Effector memory CD4-positive, alpha-beta T cell (primary cell): ENCODE measurements around the gene KLK8.
"Not testable (repeated sequence)": the region's sequence is repeated elsewhere in the genome, so short reads cannot be mapped to it uniquely, and the experiment has no call there.

ENCODE experiments used
- DNase-seq, 3 donors: peaks; one replicate each; pipeline ENCODE4 v3.0.0-alpha.2; 2020
- H3K27ac ChIP-seq: 2 replicates; pipeline ENCODE4 v1.7.0; 2013; ENCODE audit warnings: mild to moderate bottlenecking, low read length, moderate library complexity; ENCODE audit not compliant: insufficient read depth, poor library complexity, severe bottlenecking
- H3K27me3 ChIP-seq: replicated peaks from 2 replicates; pipeline ENCODE4 v1.7.0; 2013; ENCODE audit warnings: mild to moderate bottlenecking, low read length; ENCODE audit not compliant: insufficient read depth, control insufficient read depth, poor library complexity, severe bottlenecking
- H3K36me3 ChIP-seq: 2 replicates; pipeline ENCODE4 v1.7.0; 2013; ENCODE audit warnings: mild to moderate bottlenecking, low read length, moderate library complexity; ENCODE audit not compliant: control insufficient read depth, insufficient read depth
- H3K4me1 ChIP-seq: 2 replicates; pipeline ENCODE4 v1.7.0; 2013; ENCODE audit warnings: low read length, mild to moderate bottlenecking; ENCODE audit not compliant: control insufficient read depth, insufficient read depth, poor library complexity, severe bottlenecking
- H3K4me3 ChIP-seq: 2 replicates; pipeline ENCODE4 v1.7.0; 2013; ENCODE audit warnings: low read length, low read depth, mild to moderate bottlenecking; ENCODE audit not compliant: insufficient read depth, poor library complexity, severe bottlenecking
- H3K9me3 ChIP-seq: 2 replicates; pipeline ENCODE4 v1.7.0; 2013; ENCODE audit warnings: mild to moderate bottlenecking, low read length, moderate library complexity; ENCODE audit not compliant: control insufficient read depth

KLK8 gene

GRCh38 chr19:50974702-50975556 is 26.5 kb downstream of the KLK8 start:
- H3K9me3 ChIP-seq: no peaks in the 10 kb centered on the region
- H3K36me3 ChIP-seq: no peaks in the 10 kb centered on the region
- no peaks in the 10 kb centered on the region for H3K27me3 ChIP-seq
- DNase-seq: no peak
- no peaks in the 10 kb centered on the region for H3K4me1 ChIP-seq
- no peak overlapping the region for H3K4me3 ChIP-seq
- no peak overlapping the region for H3K27ac ChIP-seq

GRCh38 chr19:50972795-50973376 is 28.5 kb downstream of the KLK8 start:
- DNase-seq: no peak
- H3K4me3 ChIP-seq: no peak overlapping the region
- no peak overlapping the region for H3K27ac ChIP-seq
- no peaks in the 10 kb centered on the region for H3K9me3 ChIP-seq
- no peaks in the 10 kb centered on the region for H3K36me3 ChIP-seq
- no peaks in the 10 kb centered on the region for H3K27me3 ChIP-seq
- H3K4me1 ChIP-seq: no peaks in the 10 kb centered on the region

DNA sequence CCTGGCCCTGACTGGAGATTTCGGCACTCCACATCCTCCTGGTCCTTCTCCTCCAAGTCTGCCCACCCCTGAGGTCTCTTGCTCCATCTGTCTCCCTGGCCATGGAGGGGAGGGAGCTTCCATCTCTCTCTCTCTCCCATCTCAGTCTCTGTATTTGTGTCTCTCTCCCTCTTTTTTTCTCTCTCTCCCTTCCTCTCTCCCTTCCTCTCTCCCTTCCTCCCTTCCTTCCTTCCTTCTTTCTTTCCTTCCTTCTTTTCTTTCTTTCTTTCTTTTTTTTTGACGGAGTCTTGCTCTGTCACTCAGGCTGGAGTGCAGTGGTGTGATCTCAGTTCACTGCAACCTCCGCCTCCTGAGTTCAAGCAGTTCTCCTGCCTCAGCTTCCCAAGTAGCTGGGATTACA is 31.6 kb downstream of the KLK8 start:
- not testable (repeated sequence) for DNase-seq, H3K27me3 ChIP-seq, H3K27ac ChIP-seq, H3K9me3 ChIP-seq, H3K4me3 ChIP-seq, H3K4me1 ChIP-seq, H3K36me3 ChIP-seq

GRCh38 chr19:50969413-50969760 is 32.0 kb downstream of the KLK8 start, which contains the start of gene KLK6:
Gene KLK6, minus strand, starts transcription at chr19:50969591. Its CDS starts 1,487 bp downstream, at chr19:50968104.
- Histone ChIP-seq H3K9me3 (no peaks in the 10 kb centered on the region), H3K36me3 (no peaks in the 10 kb centered on the region), H3K4me3 (no peak within 1 kb of the TSS), H3K4me1 (no peaks in the 10 kb centered on the region), H3K27ac (no peak within 1 kb of the TSS), H3K27me3 (no peaks in the 10 kb centered on the region)
- no peak for DNase-seq

DNA sequence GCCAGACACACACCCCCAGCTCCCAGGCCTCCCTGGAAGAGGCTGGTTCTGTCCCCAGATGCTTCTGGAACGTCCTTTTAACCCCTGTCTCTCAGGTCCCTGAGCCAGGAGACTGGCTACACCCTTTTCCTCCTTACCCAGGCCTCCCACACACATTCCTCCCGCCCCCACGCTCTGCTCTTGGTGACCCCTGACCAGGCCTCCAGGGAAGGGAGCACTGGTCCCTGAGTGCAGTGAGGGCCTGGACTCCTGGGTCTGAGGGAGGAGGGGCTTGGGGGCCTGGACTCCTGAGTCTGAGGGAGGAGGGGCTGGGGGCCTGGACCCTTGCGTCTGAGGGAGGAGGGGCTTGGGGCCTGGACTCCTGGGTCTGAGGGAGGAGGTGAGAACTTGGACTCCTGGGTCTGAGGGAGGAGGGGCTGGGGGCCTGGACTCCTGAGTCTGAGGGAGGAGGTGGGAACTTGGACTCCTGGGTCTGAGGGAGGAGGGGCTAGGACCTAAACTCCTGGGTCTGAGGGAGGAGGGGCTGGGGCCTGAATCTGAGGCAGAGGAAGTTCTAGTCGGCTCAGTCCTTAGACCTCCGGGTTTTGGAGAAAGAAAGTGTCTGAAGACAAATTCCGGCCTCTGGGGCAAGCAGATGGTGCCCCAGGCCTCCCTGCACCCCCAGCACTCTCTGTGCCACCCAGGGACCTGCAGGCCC is 32.5 kb downstream of the KLK8 start:
- no peak for DNase-seq
- no peaks in the 10 kb centered on the region for H3K27me3 ChIP-seq
- H3K4me3 ChIP-seq: no peak overlapping the region

DNA sequence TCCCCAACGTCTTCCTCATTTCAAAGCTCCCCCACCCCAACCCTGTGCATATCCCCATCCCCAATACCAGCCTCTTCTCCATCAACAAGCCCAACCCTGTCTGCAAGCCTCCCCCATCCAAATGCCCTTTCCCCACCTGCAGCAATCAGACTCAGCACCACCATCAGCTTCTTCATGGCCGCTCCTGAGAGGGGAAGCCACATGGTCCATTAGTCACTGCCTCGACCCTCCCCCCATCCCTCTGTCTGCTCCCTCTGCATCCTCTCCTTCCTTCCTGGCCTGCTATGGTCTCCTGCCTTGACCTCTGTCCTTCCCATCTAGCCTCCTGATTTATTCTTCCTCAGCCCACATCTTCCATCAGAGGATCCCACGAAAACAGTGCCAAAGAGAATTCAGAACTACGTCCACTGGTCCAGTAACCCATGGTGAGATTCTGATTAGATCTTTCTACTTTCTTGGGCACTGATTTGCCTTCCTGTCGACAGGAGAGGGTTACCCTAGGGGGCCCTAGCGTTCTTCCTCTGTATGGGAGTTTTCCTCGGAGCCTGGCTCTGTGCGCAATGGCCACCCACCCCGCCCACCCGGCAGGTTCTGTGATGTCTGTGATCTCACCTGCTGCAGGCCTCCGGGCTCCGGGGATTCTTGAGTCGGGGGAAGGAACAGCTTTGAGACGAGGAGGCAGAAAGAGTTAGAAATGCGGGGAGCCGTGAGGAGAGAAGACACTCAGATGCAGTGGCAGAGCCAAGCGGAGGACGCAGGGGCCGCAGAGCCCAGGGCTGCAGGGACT is 33.3 kb downstream of the KLK8 start:
- Histone ChIP-seq H3K4me3 (no peak overlapping the region), H3K27ac (no peak overlapping the region), H3K9me3 (no peaks in the 10 kb centered on the region), H3K4me1 (no peaks in the 10 kb centered on the region), H3K36me3 (no peaks in the 10 kb centered on the region), H3K27me3 (no peaks in the 10 kb centered on the region)
- no peak for DNase-seq

More for the DNA sequence above, 32.5 kb downstream of the KLK8 start:
- Histone ChIP-seq H3K4me1 (no peaks in the 10 kb centered on the region), H3K27ac (no peak overlapping the region), H3K36me3 (no peaks in the 10 kb centered on the region), H3K9me3 (no peaks in the 10 kb centered on the region)

DNA sequence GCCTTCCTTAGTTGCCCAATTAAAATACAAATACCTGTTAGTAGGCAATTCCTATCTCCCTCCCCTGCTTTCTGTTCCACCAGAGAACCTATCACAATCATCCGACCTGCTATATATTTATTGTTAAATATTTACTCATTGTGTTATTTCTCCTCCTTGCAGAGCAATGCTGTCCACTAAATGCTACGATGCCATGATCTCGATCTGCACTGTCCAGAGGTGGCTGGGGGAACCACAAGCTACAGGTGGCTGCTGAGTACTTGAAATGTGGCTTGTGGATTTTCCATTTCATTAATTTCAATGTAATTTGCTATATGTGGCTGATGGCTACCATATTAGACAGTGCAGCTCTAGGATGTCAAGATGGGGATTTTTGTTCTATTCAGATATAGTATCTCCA is 37.1 kb downstream of the KLK8 start:
- no peak for DNase-seq

GRCh38 chr19:50963381-50963780 is 38.0 kb downstream of the KLK8 start:
- H3K27me3 ChIP-seq: no peaks in the 10 kb centered on the region
- no peak overlapping the region for H3K4me3 ChIP-seq
- H3K27ac ChIP-seq: no peak overlapping the region
- no peaks in the 10 kb centered on the region for H3K4me1 ChIP-seq
- no peak for DNase-seq
- no peaks in the 10 kb centered on the region for H3K9me3 ChIP-seq
- H3K36me3 ChIP-seq: no peaks in the 10 kb centered on the region

More for the DNA sequence above, 37.1 kb downstream of the KLK8 start:
- no peaks in the 10 kb centered on the region for H3K36me3 ChIP-seq
- H3K4me3 ChIP-seq: no peak overlapping the region
- no peaks in the 10 kb centered on the region for H3K9me3 ChIP-seq
- H3K27ac ChIP-seq: no peak overlapping the region
- H3K27me3 ChIP-seq: no peaks in the 10 kb centered on the region
- H3K4me1 ChIP-seq: no peaks in the 10 kb centered on the region

- Histone ChIP-seq H3K4me1 (no peaks in the 10 kb centered on the region), H3K27ac (no peak overlapping the region), H3K36me3 (no peaks in the 10 kb centered on the region), H3K9me3 (no peaks in the 10 kb centered on the region), H3K27me3 (no peaks in the 10 kb centered on the region), H3K4me3 (no peak overlapping the region)
- DNase-seq: no peak
Observed at GRCh38 chr19:50962245-50962644, 39.2 kb downstream of the KLK8 start.
